ENCODE results near the gene TMEM244. TPM values are rescaled to one million over a fixed set of nuclear protein-coding genes. Genes with fewer than 3 reads are reported as not detected.

Gene TMEM244
- total and polyA plus RNA-seq, 2 donors from 2014 or later, result not detected

DNA sequence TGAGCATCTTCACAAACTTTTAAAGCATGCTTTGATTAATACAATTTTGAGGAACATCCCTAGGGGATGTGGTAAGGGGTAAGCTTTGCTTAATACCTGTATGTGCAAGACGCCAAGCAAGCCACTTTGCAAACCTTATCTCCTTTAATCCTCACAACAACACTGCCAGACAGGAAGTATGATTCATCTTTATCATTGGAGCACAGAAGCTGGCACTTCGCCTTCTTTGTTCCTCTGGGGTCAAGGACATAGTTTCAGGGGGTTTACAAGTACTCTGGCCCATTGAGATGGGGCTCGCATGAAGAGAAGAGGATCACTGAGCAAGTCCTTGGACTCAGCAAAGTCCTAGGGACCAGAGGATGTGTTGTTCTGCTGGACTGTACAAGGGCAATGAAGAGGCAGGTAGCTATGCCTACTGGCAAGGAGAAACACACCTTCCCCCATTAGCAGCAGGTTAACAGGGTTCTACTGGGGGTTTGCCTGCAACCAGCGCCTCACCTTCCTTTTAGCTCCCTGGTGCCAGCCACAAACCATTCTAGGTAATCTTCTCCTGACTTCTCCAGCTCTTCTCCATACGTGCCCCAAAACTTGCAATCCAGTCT, 8.8 kb downstream of the TMEM244 start:
- DNase-seq (no peak), FAIRE-seq (no peak)
- Histone ChIP-seq H3K36me3 (ENCODE audit: control insufficient read depth in 2 of 3, insufficient read depth in 3 of 3, low read length in 3 of 3) (no peaks in the 10 kb centered on the region), H3K9ac (ENCODE audit: low read length in 3 of 3) (no peak overlapping the region), H3K4me1 (ENCODE audit: control insufficient read depth in 2 of 3, insufficient read depth in 2 of 3, low read depth in 1 of 3, low read length in 3 of 3) (no peaks in the 10 kb centered on the region), H3K27me3 (ENCODE audit: control insufficient read depth, insufficient read depth, low read length) (no peaks in the 10 kb centered on the region), H3K9me3 (ENCODE audit: control insufficient read depth in 2 of 3, insufficient read depth in 1 of 3, low read length in 3 of 3) (no peaks in the 10 kb centered on the region), H3K27ac (ENCODE audit: low read depth in 2 of 2, low read length in 2 of 2) (no peak overlapping the region), H3K4me3 (ENCODE audit: low read length in 3 of 3) (no peak overlapping the region)
- intact Hi-C loops (cut with DNase I), result no loop called here
- TF ChIP-seq, protein P1, sequence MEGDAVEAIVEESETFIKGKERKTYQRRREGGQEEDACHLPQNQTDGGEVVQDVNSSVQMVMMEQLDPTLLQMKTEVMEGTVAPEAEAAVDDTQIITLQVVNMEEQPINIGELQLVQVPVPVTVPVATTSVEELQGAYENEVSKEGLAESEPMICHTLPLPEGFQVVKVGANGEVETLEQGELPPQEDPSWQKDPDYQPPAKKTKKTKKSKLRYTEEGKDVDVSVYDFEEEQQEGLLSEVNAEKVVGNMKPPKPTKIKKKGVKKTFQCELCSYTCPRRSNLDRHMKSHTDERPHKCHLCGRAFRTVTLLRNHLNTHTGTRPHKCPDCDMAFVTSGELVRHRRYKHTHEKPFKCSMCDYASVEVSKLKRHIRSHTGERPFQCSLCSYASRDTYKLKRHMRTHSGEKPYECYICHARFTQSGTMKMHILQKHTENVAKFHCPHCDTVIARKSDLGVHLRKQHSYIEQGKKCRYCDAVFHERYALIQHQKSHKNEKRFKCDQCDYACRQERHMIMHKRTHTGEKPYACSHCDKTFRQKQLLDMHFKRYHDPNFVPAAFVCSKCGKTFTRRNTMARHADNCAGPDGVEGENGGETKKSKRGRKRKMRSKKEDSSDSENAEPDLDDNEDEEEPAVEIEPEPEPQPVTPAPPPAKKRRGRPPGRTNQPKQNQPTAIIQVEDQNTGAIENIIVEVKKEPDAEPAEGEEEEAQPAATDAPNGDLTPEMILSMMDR (IDR thresholded peaks at IDR 0.05; ENCODE audit: borderline replicate concordance, extremely low read depth, insufficient read depth), result no peak

DNA sequence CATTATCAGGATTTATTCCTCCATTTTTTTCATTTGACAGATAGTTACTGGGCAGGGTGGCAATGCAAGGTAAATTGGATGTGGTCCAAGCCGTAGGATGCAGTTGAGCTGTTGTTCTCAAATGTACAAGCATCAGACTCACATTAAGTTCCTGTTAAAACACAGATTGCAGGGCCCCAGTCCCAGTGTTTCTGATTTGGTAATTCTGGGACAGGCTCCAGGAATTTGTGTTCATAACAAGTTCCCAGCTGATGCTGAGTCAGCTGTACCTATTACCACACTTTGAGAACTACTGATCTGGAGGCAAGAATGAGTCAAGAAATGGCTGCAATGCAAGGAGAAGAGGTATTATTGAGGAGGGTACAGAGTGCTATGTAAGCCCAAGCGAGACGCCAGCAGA, 11.7 kb downstream of the TMEM244 start:
- TF ChIP-seq, protein P1 (IDR thresholded peaks at IDR 0.05; ENCODE audit: borderline replicate concordance, extremely low read depth, insufficient read depth), result no peak
- DNase-seq (no peak), FAIRE-seq (no peak)
- Histone ChIP-seq H3K9me3 (ENCODE audit: control insufficient read depth in 2 of 3, insufficient read depth in 1 of 3, low read length in 3 of 3) (no peaks in the 10 kb centered on the region), H3K27ac (ENCODE audit: low read depth in 2 of 2, low read length in 2 of 2) (no peak overlapping the region), H3K4me3 (ENCODE audit: low read length in 3 of 3) (no peak overlapping the region), H3K9ac (ENCODE audit: low read length in 3 of 3) (no peak overlapping the region), H3K4me1 (ENCODE audit: control insufficient read depth in 2 of 3, insufficient read depth in 2 of 3, low read depth in 1 of 3, low read length in 3 of 3) (no peaks in the 10 kb centered on the region), H3K27me3 (ENCODE audit: control insufficient read depth, insufficient read depth, low read length) (no peaks in the 10 kb centered on the region), H3K36me3 (ENCODE audit: control insufficient read depth in 2 of 3, insufficient read depth in 3 of 3, low read length in 3 of 3) (no peaks in the 10 kb centered on the region)
- intact Hi-C loops (cut with DNase I), result no loop called here

DNA sequence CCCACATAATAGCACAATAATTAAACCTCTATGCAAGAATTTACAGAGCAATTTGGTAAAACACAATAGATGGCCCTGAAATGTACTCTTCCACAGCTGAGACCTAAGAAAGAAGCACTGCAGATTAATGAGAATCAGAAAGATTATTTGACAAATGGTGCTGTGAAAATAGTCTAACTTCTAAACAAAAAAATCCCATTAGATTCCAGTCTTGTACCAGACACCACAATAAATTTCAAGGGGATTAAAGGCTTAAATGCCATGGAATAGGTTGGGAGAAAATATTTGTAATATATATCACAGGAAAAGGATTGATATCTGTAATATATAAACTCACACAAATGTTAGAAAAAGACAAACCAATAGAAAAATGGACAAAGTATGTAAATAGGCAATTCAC, 14.4 kb downstream of the TMEM244 start:
- TF ChIP-seq, protein P1 (IDR thresholded peaks at IDR 0.05; ENCODE audit: borderline replicate concordance, extremely low read depth, insufficient read depth), result no peak
- no peak for FAIRE-seq
- intact Hi-C loops (cut with DNase I), result no loop called here
- Histone ChIP-seq H3K9me3 (ENCODE audit: control insufficient read depth in 2 of 3, insufficient read depth in 1 of 3, low read length in 3 of 3) (no peaks in the 10 kb centered on the region), H3K9ac (ENCODE audit: low read length in 3 of 3) (no peak overlapping the region), H3K27ac (ENCODE audit: low read depth in 2 of 2, low read length in 2 of 2) (no peak overlapping the region), H3K4me1 (ENCODE audit: control insufficient read depth in 2 of 3, insufficient read depth in 2 of 3, low read depth in 1 of 3, low read length in 3 of 3) (no peaks in the 10 kb centered on the region), H3K27me3 (ENCODE audit: control insufficient read depth, insufficient read depth, low read length) (no peaks in the 10 kb centered on the region), H3K36me3 (ENCODE audit: control insufficient read depth in 2 of 3, insufficient read depth in 3 of 3, low read length in 3 of 3) (no peaks in the 10 kb centered on the region), H3K4me3 (ENCODE audit: low read length in 3 of 3) (no peak overlapping the region)
- no peak for DNase-seq

DNA sequence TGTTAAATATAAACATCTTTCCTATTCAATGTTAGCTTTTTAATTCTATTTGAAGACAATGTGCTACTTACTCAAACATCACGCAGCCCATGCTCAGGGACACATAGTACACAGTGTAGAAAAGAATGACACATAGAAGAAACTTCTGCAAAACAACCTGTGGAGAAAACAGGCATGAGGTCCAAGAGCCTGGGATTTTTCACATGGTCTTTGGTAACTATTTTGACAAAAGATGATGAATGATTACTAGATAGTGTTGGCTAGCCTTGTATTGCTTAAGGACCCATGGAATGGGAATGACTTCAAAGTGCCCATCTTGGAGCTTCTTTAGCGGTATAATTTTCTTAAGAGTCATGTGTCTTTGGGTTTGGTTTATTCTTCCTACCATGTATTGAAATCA, 15.4 kb downstream of the TMEM244 start:
- no peaks in the 10 kb centered on the region for H3K9me3 ChIP-seq (ENCODE audit: control insufficient read depth in 2 of 3, insufficient read depth in 1 of 3, low read length in 3 of 3)
- no peak for DNase-seq
- H3K9ac ChIP-seq (ENCODE audit: low read length in 3 of 3), result no peak overlapping the region
- no peaks in the 10 kb centered on the region for H3K4me1 ChIP-seq (ENCODE audit: control insufficient read depth in 2 of 3, insufficient read depth in 2 of 3, low read depth in 1 of 3, low read length in 3 of 3)
- H3K4me3 ChIP-seq (ENCODE audit: low read length in 3 of 3), result no peak overlapping the region
- TF ChIP-seq, protein P1 (IDR thresholded peaks at IDR 0.05; ENCODE audit: borderline replicate concordance, extremely low read depth, insufficient read depth), result no peak
- H3K36me3 ChIP-seq (ENCODE audit: control insufficient read depth in 2 of 3, insufficient read depth in 3 of 3, low read length in 3 of 3), result no peaks in the 10 kb centered on the region
- intact Hi-C loops (cut with DNase I), result no loop called here
- no peak for FAIRE-seq
- H3K27me3 ChIP-seq (ENCODE audit: control insufficient read depth, insufficient read depth, low read length), result no peaks in the 10 kb centered on the region
- H3K27ac ChIP-seq (ENCODE audit: low read depth in 2 of 2, low read length in 2 of 2), result no peak overlapping the region

Measured in kidney (tissue), 14 donors.